ENCODE results near the gene TXNRD2.

The TXNRD2 gene

DNA sequence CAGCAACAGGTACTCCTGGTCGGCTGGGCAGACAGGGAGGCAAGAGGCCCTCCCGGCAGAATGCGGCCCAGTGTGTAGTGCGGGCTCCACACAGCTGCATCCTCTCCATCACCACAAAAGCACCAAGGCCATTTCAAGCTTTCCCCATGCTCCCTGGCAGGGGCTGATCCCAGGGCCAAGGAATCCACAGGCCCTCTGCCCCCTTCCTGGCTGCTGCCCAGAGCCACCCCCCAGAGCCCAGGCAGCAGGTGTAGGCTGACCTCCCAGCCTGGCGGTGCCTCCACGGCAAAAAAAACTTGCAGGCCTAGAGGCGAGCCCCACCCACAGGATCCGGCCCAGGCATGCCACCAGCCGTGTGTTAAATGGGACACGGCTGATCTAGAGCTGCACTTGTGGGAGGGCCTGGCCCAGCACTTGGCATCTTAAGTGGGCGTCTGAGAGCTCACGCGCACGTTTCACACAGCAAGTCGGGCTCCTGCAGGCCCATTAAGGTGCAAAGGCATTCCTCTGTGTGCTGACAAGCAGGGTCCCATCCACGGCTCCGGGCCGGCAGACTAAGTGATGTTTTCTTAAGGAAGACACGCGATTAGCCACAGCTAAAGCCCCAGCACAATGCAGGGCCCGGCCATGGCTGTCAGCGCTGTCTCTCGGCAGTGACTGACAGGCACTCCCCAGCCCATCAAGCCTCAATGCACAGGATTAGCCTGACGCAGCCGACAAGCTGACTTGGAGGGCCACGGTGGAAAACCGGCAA lies 67.1 kb downstream of the TXNRD2 start:
- DNase-seq: peak; percentile 8

DNA sequence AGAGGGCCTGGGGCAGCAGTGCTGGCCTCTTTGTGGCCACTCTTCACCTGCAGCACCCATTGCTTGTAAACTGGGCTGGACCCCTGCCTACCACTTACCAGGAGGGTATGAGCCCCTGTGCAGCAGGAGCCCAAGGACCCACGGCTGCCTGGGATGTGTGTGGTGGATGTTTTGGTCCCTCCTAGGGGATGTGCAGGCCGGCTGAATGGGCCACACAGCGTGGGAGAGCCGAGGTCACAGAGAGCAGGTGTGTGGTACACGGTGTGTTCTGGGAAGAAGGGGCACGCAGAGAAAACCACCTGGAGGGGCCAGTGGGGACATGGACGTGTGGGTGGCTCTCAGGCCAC lies 67.7 kb downstream of the TXNRD2 start:
- no peak for DNase-seq

DNA sequence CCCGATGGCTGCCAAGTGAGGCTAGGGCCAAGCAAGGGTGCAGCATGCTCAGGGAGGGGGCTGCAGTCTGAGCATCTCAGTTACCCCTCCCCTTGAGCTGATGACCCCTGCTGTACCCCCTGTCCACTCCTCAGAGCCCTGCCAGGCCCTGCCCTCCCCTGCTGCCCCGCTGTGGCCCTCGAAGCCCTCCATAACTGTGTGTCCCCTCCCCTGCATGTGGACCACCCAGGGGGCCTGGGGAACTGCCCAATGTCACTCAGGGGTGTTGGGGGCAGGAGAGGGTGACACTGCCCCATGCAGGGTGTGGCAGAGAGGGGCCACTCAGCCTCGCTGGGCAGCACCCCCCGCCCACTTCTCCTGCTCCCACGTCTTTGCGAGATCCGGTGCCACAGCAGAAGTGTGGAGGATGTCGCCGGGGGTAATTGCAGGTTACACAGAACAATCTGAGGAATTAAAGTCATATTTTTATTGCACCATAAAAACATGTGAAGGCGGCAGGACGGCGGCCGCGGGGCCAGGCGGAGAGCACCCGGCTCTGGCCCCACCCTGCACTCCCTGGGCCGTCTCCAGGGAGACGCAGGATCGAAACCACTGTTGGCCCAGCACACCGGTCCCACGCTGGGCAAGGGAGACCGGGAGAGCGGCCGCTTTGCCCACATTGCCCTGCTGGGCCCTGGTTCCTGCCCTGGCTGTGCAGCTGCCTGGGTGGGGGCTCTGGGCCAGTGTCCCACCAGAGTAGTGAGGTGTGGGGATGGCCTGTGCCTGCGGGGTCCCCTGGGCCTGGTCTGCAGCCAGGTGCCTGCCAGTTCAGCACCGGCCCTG lies 68.3 kb downstream of the TXNRD2 start:
- no peak for DNase-seq

DNA sequence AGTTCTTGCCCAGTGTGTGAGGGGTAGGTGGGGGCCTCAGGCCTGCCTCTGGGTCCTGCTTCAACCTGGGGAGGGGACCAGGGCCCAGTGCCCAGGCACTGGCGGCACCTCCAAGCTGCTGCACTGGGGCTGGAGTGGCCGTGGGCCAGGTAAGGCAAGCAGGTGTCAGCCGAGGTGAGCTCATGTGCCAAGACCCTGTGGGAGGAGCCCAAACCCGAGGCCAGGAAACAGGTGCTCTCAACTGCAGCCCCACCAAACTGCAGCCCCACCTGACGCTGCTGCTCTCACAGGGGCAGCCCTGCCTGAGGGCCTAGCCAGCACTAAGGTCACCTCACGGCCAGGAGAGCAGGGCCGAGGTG lies 68.9 kb downstream of the TXNRD2 start:
- peak; percentile 53 for DNase-seq

GRCh38 chr22:19871845-19872778 lies 69.5 kb downstream of the TXNRD2 start:
- no peak for DNase-seq

GRCh38 chr22:19871023-19871844 lies 70.4 kb downstream of the TXNRD2 start:
- no peak for DNase-seq

- no peak for DNase-seq
Measured at GRCh38 chr22:19870153-19871022, 71.2 kb downstream of the TXNRD2 start.

DNA sequence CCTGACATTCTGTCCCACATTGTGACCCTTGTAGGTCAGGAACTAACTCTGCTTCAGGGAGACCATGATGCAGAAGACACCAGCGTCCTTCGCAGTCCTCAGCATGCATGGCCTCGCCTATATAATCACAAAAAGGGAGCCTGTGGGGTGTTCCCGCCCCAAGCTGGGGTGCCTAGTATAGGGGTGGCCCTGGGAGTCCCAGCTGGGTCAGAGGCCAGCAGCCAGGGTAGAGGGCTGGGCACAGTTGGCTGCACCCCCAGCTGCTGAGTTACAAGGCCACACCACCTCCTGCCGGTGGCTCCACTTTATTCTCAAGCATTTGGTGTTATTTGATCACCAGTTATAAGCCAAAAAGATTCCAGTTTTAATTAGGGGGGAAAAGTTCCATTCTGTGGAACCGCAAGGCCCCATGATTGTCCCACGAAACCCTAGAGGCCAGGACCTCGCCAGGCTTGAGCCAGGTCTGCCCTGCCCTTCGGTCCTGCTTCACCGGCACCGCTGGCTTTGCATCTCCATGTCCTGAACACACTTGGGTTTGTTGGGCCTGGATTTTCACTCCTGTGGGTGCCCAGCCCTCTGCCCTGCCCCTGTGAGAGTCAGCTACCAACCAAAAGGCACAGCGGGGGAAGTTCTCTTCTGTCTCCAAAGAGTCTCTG lies 72.0 kb downstream of the TXNRD2 start:
- no peak for DNase-seq

- no peak for DNase-seq
Measured at GRCh38 chr22:19868773-19869471, 72.7 kb downstream of the TXNRD2 start.

DNA sequence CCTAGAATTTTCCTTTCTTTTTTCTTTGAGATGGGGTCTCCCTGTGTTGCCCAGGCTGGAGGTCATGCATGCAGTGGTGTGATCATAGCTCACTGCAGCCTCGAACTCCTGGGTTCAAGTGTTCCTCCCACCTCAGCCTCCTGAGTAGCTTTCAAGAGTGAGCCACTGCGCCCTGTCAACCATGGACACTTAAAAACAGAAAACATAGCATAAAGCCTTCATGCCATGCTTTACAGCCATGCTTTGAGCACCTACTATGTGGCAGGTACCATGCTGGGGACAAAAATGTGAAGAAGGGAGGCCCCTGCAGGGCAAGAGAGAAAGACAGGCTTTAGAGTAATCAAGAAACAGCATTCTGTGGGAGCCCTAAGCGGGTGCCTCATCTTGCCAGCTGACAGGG lies 73.3 kb downstream of the TXNRD2 start:
- no peak for DNase-seq

GRCh38 chr22:19867617-19868016 lies 74.0 kb downstream of the TXNRD2 start:
- DNase-seq: no peak

DNA sequence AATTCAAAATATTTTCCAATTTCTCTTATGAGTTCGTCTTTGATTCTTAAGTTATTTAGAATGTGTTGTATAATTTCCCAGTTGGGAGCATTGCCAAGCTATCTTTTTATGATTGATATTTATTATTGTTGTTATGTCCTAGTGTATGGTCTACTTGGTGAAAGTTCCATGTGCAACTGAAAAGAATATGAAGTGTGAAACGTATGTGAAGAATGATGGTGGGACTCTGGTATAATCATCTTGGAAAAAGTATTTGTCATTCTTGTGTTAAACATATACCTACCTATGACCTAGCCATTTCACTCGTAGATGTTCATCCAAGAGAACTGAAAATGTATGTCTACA lies 75.0 kb downstream of the TXNRD2 start:
- DNase-seq: no peak

DNA sequence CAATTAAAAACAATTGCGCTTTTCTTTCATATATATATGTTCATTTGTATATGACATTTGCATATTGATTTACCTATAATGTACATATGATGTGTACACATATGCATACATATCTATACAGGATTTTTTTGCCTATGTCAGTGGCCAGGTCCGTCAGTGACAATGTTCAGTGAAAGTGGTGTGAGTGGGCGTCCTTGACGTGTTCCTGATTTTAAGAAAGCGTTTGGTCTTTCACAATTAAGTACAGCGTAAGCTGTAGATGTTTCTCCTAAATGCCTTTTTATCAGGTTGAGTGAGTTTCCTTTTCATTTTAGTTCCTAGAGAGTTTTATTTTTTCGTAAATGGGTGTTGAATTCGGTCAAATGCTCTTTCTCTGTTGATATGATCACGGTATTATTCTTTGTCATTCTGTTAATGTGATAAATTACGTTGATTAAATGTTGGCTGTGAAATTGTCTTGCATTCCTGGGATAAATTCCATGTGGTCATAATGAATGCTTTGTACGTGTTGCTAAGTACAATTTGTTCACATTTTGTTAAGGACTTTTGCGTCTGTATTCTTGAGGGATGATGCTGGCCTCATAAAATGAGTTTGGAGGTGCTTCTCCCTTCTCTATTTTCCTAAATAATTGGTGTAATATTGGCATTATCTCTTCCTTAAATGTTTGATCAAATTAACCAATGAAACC lies 76.3 kb downstream of the TXNRD2 start:
- DNase-seq: no peak

DNA sequence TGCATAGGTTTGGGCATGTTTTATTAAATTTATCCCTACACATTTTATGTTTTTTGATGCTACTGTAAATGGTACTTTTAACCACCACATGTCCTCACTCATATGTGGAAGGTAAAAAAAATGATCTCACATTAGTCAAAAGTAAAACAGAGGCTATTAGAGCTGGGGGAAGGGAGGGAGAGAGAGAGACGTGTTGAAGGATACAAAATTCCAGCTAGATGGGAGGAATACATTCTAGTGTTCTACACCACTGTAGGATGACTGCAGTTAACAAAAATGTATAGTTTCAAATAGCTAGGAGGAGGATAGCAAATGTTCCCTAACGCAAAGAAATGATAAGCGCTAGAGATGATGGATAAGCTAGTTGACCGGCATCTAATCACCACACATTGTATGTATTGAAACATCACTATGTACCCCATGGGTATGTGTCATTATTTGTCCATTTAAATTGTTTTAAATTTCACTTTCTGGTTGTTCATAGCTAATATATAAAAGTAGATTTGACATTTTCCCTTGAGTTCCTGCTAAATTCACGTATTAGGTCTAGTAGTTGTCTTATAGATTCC lies 77.0 kb downstream of the TXNRD2 start:
- DNase-seq: no peak

GRCh38 chr22:19863571-19863970 lies 78.0 kb downstream of the TXNRD2 start:
- DNase-seq: no peak

DNA sequence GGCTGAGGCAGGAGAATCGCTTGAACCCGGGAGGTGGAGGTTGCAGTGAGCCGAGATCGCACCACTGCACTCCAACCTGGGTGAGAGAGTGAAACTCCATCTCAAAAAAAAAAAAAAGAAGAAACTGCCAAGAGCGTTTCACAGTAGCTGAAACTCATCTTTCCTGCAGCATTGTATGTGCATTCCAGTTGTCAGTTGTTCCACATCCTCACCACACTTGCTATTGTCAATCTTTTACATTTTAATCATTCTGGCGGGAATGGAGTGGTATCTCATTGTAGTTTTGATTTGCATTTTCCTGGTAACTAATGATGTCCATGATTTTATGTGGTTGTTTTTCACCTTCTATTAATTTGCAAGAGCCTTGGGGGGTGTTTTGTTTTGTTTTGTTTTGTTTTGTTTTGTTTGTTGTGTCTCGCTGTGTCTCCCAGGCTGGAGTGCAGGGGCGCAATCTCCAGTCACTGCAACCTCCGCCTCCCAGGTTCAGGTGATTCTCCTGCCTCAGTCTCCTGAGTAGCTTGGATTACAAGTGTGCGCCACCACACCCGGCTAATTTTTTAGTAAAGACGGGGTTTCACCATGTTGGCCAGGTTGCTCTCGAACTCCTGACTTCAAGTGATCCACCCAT lies 78.9 kb downstream of the TXNRD2 start:
- no peak for DNase-seq

GRCh38 chr22:19859861-19860510 lies 81.6 kb downstream of the TXNRD2 start:
- no peak for DNase-seq

GRCh38 chr22:19857382-19857781 lies 84.2 kb downstream of the TXNRD2 start:
- DNase-seq: no peak

Measured in NCI-H510A treated with DMSO at 0.1 percent for 48 hours (cell line).